ENCODE measurements around the gene ABI3BP. TPM values are rescaled to one million over a fixed set of nuclear protein-coding genes. Genes with fewer than 3 reads are reported as not detected.

ABI3BP gene
- total RNA-seq, 2 experiments from 2014 or later, result not detected

DNA sequence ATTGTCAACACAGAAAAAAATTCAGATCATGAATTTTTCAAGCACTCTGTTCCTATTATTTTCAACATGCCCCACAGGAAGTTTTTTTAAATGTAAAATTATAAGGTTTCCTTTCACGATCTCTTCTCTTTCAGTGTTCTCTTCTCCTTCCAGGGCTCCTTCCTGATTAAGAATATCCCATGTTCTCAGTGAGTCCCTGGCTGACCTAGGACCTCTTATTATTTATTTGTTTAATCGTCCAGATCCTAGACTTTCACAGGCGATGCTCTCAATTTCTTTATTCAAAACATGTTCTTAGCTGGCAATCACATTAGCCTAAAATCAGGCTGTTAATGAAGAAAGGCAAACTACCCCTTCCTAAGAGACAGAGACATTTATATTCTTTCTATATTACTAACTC, 124.3 kb downstream of the ABI3BP start:
- peaks cover 4% of the 10 kb centered on the region for H3K4me1 Mint-ChIP-seq (ENCODE audit: low read depth)
- Histone ChIP-seq H3K4me3 (ENCODE audit: low read length) (no peak overlapping the region), H3K36me3 (ENCODE audit: insufficient read depth, low read length) (no peaks in the 10 kb centered on the region), H3K4me1 (ENCODE audit: insufficient read depth, low read length) (no peaks in the 10 kb centered on the region), H3K27me3 (ENCODE audit: control insufficient read depth in 1 of 2, insufficient read depth in 2 of 2, low read length in 2 of 2) (peaks cover 0 to 14% of the 10 kb centered on the region in 2 experiments), H3K9me3 (ENCODE audit: control insufficient read depth in 1 of 2, insufficient read depth in 1 of 2, low read length in 2 of 2) (no peaks in the 10 kb centered on the region), H3K27ac (ENCODE audit: low read depth in 1 of 2, low read length in 2 of 2) (no peak overlapping the region)
- ChIA-PET POLR2A (no interaction called here), CTCF (no interaction called here)
- H3K27ac Mint-ChIP-seq, result no peak overlapping the region
- H3K4me3 Mint-ChIP-seq, result no peak overlapping the region
- H3K9me3 Mint-ChIP-seq, result no peaks in the 10 kb centered on the region
- intact Hi-C loops (cut with DNase I, micrococcal nuclease), result no loop called here
- no peak for DNase-seq
- ATAC-seq (ENCODE audit: poor library complexity), result no peak
- no peaks in the 10 kb centered on the region for H3K36me3 Mint-ChIP-seq (ENCODE audit: low read depth)
- H3K27me3 Mint-ChIP-seq, result peaks cover 28% of the 10 kb centered on the region
- TF ChIP-seq, protein P1, sequence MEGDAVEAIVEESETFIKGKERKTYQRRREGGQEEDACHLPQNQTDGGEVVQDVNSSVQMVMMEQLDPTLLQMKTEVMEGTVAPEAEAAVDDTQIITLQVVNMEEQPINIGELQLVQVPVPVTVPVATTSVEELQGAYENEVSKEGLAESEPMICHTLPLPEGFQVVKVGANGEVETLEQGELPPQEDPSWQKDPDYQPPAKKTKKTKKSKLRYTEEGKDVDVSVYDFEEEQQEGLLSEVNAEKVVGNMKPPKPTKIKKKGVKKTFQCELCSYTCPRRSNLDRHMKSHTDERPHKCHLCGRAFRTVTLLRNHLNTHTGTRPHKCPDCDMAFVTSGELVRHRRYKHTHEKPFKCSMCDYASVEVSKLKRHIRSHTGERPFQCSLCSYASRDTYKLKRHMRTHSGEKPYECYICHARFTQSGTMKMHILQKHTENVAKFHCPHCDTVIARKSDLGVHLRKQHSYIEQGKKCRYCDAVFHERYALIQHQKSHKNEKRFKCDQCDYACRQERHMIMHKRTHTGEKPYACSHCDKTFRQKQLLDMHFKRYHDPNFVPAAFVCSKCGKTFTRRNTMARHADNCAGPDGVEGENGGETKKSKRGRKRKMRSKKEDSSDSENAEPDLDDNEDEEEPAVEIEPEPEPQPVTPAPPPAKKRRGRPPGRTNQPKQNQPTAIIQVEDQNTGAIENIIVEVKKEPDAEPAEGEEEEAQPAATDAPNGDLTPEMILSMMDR (IDR thresholded peaks at IDR 0.05), result no peak

DNA sequence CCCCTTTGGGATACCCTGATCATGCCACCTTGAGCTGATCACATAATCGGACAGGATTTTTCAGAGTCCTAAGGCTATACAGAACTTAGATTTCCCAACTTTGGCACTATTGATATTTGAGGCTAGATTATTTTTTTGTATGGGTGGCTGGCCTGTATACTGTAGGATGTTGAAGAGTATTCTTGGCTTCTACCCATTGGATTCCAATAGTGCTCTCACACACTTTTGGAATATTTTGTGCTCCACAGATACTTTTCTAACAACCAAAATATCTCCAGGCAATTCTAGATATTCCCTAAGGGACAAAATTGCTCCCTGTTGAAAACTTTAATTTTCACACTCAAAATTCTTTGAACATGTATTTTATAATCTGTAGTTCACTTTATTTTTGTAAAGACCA, 125.1 kb downstream of the ABI3BP start:
- ChIA-PET CTCF (no interaction called here), POLR2A (no interaction called here)
- H3K4me3 ChIP-seq (ENCODE audit: low read length), result no peak overlapping the region
- TF ChIP-seq, protein P1 (IDR thresholded peaks at IDR 0.05), result no peak
- intact Hi-C loops (cut with DNase I, micrococcal nuclease), result no loop called here
- H3K4me1 ChIP-seq (ENCODE audit: insufficient read depth, low read length), result no peaks in the 10 kb centered on the region
- H3K36me3 ChIP-seq (ENCODE audit: insufficient read depth, low read length), result no peaks in the 10 kb centered on the region
- Mint-ChIP-seq H3K27me3 (peaks cover 29% of the 10 kb centered on the region), H3K4me1 (ENCODE audit: low read depth) (peaks cover 4% of the 10 kb centered on the region), H3K4me3 (no peak overlapping the region), H3K36me3 (ENCODE audit: low read depth) (no peaks in the 10 kb centered on the region), H3K9me3 (no peaks in the 10 kb centered on the region), H3K27ac (no peak overlapping the region)
- DNase-seq (no peak), ATAC-seq (ENCODE audit: poor library complexity) (no peak)
- no peaks in the 10 kb centered on the region for H3K9me3 ChIP-seq (ENCODE audit: control insufficient read depth in 1 of 2, insufficient read depth in 1 of 2, low read length in 2 of 2)
- peaks cover 0 to 14% of the 10 kb centered on the region in 2 experiments for H3K27me3 ChIP-seq (ENCODE audit: control insufficient read depth in 1 of 2, insufficient read depth in 2 of 2, low read length in 2 of 2)
- H3K27ac ChIP-seq (ENCODE audit: low read depth in 1 of 2, low read length in 2 of 2), result no peak overlapping the region

DNA sequence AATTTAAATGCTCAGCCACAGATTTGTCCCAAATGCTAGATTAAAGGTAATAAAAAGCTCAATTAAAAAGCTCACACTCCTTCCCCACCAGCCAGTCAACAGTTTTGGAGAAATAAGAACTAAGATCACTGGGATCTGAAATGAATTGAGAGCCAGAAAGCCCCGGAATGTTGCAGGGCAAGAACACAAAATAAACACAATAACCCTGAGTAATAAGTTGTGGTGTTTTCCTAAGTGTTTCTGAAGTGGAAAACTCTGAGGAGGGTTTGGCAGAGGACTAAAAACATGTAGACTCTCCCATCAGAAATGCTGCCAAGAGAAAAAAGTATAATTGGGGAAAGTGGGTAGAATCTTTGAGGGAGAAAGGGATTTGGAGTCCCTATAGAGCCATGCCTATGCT, 127.8 kb downstream of the ABI3BP start:
- H3K36me3 Mint-ChIP-seq (ENCODE audit: low read depth), result no peaks in the 10 kb centered on the region
- Histone ChIP-seq H3K27ac (ENCODE audit: low read depth in 1 of 2, low read length in 2 of 2) (no peak overlapping the region), H3K4me3 (ENCODE audit: low read length) (no peak overlapping the region), H3K27me3 (ENCODE audit: control insufficient read depth in 1 of 2, insufficient read depth in 2 of 2, low read length in 2 of 2) (peaks cover 0 to 14% of the 10 kb centered on the region in 2 experiments), H3K9me3 (ENCODE audit: control insufficient read depth in 1 of 2, insufficient read depth in 1 of 2, low read length in 2 of 2) (no peaks in the 10 kb centered on the region), H3K36me3 (ENCODE audit: insufficient read depth, low read length) (no peaks in the 10 kb centered on the region), H3K4me1 (ENCODE audit: insufficient read depth, low read length) (no peaks in the 10 kb centered on the region)
- peaks cover 20% of the 10 kb centered on the region for H3K27me3 Mint-ChIP-seq
- intact Hi-C loops (cut with DNase I, micrococcal nuclease), result no loop called here
- DNase-seq, result no peak
- no peak for ATAC-seq (ENCODE audit: poor library complexity)
- no peak overlapping the region for H3K27ac Mint-ChIP-seq
- peaks cover 4% of the 10 kb centered on the region for H3K4me1 Mint-ChIP-seq (ENCODE audit: low read depth)
- no peaks in the 10 kb centered on the region for H3K9me3 Mint-ChIP-seq
- TF ChIP-seq, protein P1 (IDR thresholded peaks at IDR 0.05), result no peak
- H3K4me3 Mint-ChIP-seq, result no peak overlapping the region
- POLR2A ChIA-PET, result no interaction called here
- CTCF ChIA-PET, result no interaction called here

Measured in CD4-positive, alpha-beta T cell (primary cell).